RWPE2 (cell line): ENCODE results near the gene SNX5.

Experiments used
- ATAC-seq: fragments of 200-7000 bp; cut with Tn5 transposase; 3 replicates; pipeline ENCODE4 v1.9.1; 2021; ENCODE audit warnings: low read depth
- DNase-seq: peaks from one replicate; pipeline ENCODE4 v3.0.0-alpha.2; 2020; ENCODE audit warnings: low spot score
- H3K27ac ChIP-seq: fragments of 450-650 bp; 2 replicates; pipeline ENCODE4 v1.5.1; 2017; ENCODE audit warnings: mild to moderate bottlenecking; ENCODE audit not compliant: poor library complexity, severe bottlenecking
- H3K27me3 ChIP-seq: fragments of 250-450 bp; sonication (Bioruptor Pico); 2 replicates; pipeline ENCODE4 v1.5.1; 2021; ENCODE audit warnings: mild to moderate bottlenecking, moderate library complexity; ENCODE audit not compliant: insufficient read depth, poor library complexity, severe bottlenecking
- H3K36me3 ChIP-seq: fragments of 250-450 bp; sonication (Bioruptor Pico); 2 replicates; pipeline ENCODE4 v1.5.1; 2020; ENCODE audit warnings: low read depth, mild to moderate bottlenecking, moderate library complexity
- H3K4me1 ChIP-seq: fragments of 250-450 bp; sonication (Bioruptor Pico); 2 replicates; pipeline ENCODE4 v1.5.1; 2021; ENCODE audit warnings: mild to moderate bottlenecking, moderate library complexity; ENCODE audit not compliant: insufficient read depth, poor library complexity, severe bottlenecking
- H3K4me3 ChIP-seq: fragments of 250-450 bp; sonication (Bioruptor Pico); 2 replicates; pipeline ENCODE4 v1.5.1; 2021; ENCODE audit warnings: mild to moderate bottlenecking, moderate library complexity; ENCODE audit not compliant: severe bottlenecking
- H3K9me3 ChIP-seq: fragments of 250-450 bp; sonication (Bioruptor Pico); 2 replicates; pipeline ENCODE4 v1.5.1; 2021; ENCODE audit warnings: mild to moderate bottlenecking, moderate library complexity; ENCODE audit not compliant: severe bottlenecking
- TF ChIP-seq, protein P1 (sequence below): fragments of 450-650 bp; IDR thresholded peaks from one replicate; pipeline ENCODE4 v1.5.1; 2017; ENCODE audit warnings: mild to moderate bottlenecking, moderate library complexity; ENCODE audit not compliant: poor library complexity, severe bottlenecking

Gene SNX5

DNA sequence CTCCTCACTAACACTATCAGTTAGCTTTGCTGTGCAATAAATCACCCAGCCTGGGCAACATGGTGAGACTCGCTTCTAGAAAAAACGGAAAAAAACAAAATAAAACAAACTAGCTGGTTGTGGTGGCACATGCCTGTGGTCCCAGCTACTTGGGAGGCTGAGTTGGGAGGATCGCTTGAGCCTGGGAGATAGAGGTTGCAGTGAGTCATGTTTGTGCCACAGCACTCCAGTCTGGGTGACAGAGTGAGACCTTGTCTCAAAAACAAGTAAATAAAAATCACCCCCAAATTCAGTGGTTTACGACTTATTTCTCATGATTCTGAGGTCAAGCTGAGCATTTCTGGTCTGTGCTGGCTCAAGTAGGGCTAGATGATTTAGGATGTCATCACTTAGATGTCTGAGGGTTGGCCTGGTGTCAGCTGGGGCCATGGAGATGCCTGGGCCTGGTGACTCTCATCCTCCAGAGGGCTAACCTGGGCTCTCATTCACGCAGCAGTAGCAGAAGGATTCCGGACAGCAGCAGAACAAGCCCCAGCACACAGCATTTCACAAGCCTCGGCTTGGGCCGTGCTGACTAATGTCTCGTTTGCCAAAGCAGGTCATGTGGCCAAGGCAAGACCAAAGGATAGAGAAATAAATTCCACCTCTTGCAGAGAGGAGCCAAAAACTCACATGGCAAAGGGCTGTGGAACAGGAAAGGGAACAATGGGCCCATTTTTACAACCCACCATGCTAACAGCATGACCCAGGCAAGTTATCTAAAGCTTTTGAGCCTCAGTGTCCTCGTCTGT is 32.7 kb upstream of the SNX5 start:
- peak; percentile 98 for ATAC-seq
- Histone ChIP-seq H3K9me3 (no peaks in the 10 kb centered on the region), H3K27ac (peak overlapping the region; percentile 61), H3K27me3 (no peaks in the 10 kb centered on the region), H3K36me3 (no peaks in the 10 kb centered on the region), H3K4me1 (peaks cover 8% of the 10 kb centered on the region), H3K4me3 (no peak overlapping the region)
- TF ChIP-seq, protein P1, sequence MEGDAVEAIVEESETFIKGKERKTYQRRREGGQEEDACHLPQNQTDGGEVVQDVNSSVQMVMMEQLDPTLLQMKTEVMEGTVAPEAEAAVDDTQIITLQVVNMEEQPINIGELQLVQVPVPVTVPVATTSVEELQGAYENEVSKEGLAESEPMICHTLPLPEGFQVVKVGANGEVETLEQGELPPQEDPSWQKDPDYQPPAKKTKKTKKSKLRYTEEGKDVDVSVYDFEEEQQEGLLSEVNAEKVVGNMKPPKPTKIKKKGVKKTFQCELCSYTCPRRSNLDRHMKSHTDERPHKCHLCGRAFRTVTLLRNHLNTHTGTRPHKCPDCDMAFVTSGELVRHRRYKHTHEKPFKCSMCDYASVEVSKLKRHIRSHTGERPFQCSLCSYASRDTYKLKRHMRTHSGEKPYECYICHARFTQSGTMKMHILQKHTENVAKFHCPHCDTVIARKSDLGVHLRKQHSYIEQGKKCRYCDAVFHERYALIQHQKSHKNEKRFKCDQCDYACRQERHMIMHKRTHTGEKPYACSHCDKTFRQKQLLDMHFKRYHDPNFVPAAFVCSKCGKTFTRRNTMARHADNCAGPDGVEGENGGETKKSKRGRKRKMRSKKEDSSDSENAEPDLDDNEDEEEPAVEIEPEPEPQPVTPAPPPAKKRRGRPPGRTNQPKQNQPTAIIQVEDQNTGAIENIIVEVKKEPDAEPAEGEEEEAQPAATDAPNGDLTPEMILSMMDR = no peak
- DNase-seq = peak; percentile 85

DNA sequence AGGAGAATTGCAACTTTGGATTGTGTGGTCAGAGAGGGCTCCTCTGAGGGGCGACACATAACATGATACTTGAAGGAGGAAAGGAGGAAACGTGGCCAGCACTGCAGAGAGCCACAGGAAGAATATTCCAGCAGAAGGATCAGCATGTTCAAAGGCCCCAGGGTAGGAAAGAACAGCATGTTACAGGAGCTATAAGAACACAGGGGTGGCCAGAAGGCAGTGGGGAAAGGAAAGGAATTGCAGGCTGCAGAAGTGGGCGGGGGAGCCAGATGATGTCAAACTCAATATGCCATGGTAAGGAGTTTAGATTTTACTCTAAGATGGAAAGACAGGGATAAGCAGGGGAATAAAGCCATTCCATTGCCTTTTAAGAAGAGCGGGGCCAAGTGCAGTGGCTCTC is 31.0 kb upstream of the SNX5 start:
- DNase-seq = no peak
- ATAC-seq = no peak
- no peak overlapping the region for H3K4me3 ChIP-seq
- TF ChIP-seq, protein P1 = no peak
- H3K4me1 ChIP-seq = peaks cover 8% of the 10 kb centered on the region
- H3K9me3 ChIP-seq = no peaks in the 10 kb centered on the region
- no peaks in the 10 kb centered on the region for H3K36me3 ChIP-seq
- no peaks in the 10 kb centered on the region for H3K27me3 ChIP-seq
- H3K27ac ChIP-seq = no peak overlapping the region

DNA sequence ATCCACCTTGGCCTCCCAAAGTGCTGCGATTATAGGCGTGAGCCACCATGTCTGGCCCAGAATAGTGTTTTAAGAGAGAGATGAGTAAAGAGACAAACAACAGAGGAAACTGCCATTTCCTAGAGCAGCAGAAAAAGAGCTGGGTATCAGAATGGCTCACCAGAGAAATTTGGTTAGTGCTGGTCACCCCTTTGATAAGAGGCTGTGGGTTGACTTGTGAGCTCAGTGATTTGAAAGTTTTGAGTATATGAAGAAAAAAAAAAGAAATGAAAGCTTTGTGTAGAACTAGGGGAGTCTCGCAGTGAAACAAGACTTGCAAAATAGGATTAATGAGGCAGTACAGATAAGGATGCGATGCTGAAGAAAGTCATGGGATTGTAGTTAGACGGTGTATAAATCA is 29.9 kb upstream of the SNX5 start:
- H3K4me3 ChIP-seq = no peak overlapping the region
- no peaks in the 10 kb centered on the region for H3K36me3 ChIP-seq
- no peak for DNase-seq
- no peak overlapping the region for H3K27ac ChIP-seq
- TF ChIP-seq, protein P1 = no peak
- H3K27me3 ChIP-seq = no peaks in the 10 kb centered on the region
- H3K4me1 ChIP-seq = peaks cover 8% of the 10 kb centered on the region
- no peaks in the 10 kb centered on the region for H3K9me3 ChIP-seq
- ATAC-seq = no peak

DNA sequence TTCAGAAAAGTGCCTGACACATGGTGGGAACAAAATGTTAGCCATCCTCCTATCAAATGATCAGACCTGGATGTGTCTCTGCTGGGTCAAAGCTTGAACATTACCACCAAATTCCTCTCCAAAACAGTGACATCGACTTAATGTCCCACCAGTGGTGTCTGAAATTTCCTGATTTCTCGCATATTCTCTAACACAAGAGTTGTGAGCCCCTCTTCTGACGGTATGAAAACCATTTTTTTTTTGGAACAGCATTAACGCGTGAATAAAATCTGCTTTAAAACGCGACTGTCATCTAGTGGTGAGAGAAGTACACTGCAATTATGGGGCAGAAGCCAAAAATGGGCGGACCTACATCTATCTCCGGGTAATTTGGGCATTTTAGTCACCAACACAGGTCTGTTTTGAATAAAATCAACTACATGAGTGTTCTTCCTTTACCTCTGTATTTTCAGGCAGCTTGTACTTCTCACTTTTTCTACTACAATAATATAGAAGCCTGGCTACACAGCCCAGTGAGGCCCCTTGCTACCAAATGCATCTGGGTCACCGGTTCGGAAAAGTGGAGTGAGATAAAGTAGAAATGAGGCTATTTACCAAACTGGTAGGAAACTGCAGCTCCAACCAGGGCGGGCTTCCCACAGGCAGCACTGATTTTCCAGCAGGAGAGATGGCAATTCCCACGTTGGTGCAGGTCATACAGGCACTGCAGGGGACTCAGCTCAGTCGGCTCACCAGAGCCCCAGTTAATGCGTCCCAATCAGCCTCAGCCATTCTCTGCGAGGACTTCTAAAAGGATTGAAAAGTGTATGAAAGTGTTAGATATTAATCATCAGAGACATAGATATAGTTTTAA is 27.6 kb upstream of the SNX5 start:
- peaks cover 19% of the 10 kb centered on the region for H3K4me1 ChIP-seq
- H3K27me3 ChIP-seq = no peaks in the 10 kb centered on the region
- peak; percentile 51 for ATAC-seq
- no peak overlapping the region for H3K4me3 ChIP-seq
- no peak overlapping the region for H3K27ac ChIP-seq
- TF ChIP-seq, protein P1 = peak; percentile 100
- H3K9me3 ChIP-seq = no peaks in the 10 kb centered on the region
- DNase-seq = no peak
- H3K36me3 ChIP-seq = peaks cover under 1% of the 10 kb centered on the region
